Adrenal gland (tissue), 5 donors: ENCODE data around the gene FTSJ3.

Source experiments
- POLR2A ChIP-seq, 2 donors: fragments of 450-650 bp; IDR thresholded peaks; one replicate each; pipeline ENCODE4 v1.6.1; 2017; ENCODE audit warnings: antibody characterized with exemption in 2 of 2, mild to moderate bottlenecking in 2 of 2, moderate library complexity in 1 of 2
- TF ChIP-seq, protein P1 (sequence below), 6 experiments: fragments of 450-650 bp in 4 of 6; fragments of 200-600 bp in 2 of 6; sonication (generic) in 1 of 6; IDR thresholded peaks; 1 replicate in 5 of 6; 2 replicates in 1 of 6; pipeline versions ENCODE4 v1.5.1 to v1.8.0; 2016 to 2021; ENCODE audit warnings: antibody characterized with exemption in 6 of 6, mild to moderate bottlenecking in 2 of 6, moderate library complexity in 1 of 6
- donor health status: DM: no; HTN: no; CAD: no.

DNA sequence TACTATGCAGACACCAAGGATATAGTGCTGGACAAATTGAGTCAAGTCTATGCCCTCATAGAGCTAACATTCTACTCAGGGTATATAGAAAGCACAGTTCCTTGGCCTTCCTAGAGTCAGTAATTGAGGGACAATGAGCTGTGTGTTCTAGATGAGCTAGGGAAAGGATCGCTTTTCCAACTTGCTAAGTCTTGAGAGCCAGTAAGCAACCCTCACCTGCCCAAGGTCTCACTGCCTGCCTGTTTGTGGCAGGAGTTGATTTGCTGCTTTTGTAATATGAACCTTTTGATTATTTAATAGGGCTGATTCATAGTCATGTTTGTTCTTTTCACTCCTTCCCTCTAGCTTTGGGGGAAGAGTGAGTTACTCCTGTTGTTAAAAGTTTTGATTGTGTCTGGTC, 47.0 kb downstream of the FTSJ3 start:
- TF ChIP-seq, protein P1, sequence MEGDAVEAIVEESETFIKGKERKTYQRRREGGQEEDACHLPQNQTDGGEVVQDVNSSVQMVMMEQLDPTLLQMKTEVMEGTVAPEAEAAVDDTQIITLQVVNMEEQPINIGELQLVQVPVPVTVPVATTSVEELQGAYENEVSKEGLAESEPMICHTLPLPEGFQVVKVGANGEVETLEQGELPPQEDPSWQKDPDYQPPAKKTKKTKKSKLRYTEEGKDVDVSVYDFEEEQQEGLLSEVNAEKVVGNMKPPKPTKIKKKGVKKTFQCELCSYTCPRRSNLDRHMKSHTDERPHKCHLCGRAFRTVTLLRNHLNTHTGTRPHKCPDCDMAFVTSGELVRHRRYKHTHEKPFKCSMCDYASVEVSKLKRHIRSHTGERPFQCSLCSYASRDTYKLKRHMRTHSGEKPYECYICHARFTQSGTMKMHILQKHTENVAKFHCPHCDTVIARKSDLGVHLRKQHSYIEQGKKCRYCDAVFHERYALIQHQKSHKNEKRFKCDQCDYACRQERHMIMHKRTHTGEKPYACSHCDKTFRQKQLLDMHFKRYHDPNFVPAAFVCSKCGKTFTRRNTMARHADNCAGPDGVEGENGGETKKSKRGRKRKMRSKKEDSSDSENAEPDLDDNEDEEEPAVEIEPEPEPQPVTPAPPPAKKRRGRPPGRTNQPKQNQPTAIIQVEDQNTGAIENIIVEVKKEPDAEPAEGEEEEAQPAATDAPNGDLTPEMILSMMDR (IDR thresholded peaks at IDR 0.05): no peak
- TF ChIP-seq POLR2A (IDR thresholded peaks at IDR 0.05): peak in 1 of 2 donors; percentile 45
